ENCODE measurements around the gene TICRR.
"Not testable (repeated sequence)": the region's sequence is repeated elsewhere in the genome, so short reads cannot be mapped to it uniquely, and the experiment has no call there.

TICRR gene

GRCh38 chr15:89575656-89576416, 567 bp downstream of the TICRR start:
- no peak for DNase-seq

- no peak for DNase-seq
Observed at GRCh38 chr15:89576417-89576773, 1.1 kb downstream of the TICRR start.

DNA sequence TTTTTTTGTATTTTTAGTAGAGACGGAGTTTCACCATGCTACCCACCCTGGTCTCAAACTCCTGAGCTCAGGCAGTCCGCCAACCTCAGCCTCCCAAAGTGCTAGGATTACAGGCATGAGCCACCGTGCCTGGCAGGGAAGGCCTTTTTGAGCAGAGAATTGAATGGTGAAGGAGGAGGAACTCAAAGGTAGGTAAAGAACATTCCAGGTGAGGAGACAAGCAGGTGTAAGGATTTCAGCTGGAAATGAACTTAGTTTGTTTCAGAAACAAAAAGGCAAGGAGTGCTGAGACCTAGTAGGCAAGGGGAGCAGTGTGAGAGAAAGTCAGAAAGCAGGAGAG, 2.5 kb downstream of the TICRR start:
- DNase-seq = no peak

DNA sequence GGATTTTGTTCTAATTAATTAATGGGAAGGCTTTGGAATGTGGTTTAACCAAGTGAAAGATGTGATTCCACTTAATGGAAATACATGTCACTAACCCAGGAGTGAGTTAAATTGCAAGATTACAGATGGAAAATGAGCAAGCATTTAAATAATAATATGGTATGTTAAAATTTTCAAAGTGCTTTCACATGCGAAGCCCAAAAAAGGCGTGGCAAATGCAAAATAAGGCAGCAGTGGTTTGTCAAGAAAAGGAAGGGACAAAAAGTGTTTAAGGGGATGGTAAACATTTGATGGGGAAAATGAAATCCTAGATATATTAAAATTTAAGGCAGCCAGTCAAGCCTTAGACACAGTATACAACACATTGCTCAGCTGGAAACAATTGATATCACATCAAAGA, 2.9 kb downstream of the TICRR start:
- DNase-seq = no peak

- not testable (repeated sequence) for DNase-seq
Observed at GRCh38 chr15:89580747-89581146, 5.5 kb downstream of the TICRR start.

GRCh38 chr15:89586651-89587050, 11.4 kb downstream of the TICRR start:
- no peak for DNase-seq

GRCh38 chr15:89587955-89588354, 12.7 kb downstream of the TICRR start:
- DNase-seq = no peak

- DNase-seq = no peak
Observed at GRCh38 chr15:89591834-89592233, 16.6 kb downstream of the TICRR start.

- DNase-seq = no peak
Observed at GRCh38 chr15:89593018-89593417, 17.7 kb downstream of the TICRR start.

GRCh38 chr15:89599021-89599420, 23.8 kb downstream of the TICRR start:
- no peak for DNase-seq

GRCh38 chr15:89611317-89611716, 36.0 kb downstream of the TICRR start:
- no peak for DNase-seq

DNA sequence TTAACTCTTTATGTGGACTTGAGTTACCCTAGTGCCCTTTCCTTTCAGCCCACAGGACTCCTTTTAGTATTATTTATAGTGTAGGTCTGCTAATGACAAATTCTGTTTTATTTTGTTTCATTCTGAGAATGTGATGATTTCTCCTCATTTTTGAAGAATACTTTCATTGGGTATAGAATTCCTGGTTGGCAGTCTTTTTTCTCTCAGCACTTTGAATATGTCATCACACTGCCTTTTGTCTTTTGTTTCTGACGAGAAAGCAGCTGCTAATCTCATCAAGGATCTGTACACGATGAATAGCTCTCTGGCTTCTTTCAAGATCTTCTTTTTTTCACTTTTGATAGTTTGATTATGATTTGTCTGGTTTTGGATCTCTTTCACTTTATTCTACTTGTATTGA, 37.8 kb downstream of the TICRR start:
- no peak for DNase-seq

DNA sequence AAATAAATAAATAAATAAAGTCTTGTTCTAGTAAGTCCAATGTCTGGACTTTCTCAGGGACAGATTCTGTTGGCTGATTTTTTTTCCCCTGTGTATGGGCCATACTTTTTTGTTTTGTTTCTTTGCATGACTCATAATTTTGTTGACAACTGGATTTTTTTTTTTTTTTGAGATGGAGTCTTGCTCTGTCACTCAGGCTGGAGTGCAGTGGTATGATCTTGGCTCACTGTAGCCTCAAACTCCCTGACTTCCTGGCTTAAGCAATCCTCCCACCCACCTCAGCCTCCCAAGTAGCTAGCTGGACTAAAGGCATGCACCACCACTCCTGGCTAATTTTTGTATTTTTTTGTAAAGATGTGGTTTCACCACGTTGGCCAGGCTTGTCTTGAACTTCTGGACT, 38.9 kb downstream of the TICRR start:
- DNase-seq = no peak

DNA sequence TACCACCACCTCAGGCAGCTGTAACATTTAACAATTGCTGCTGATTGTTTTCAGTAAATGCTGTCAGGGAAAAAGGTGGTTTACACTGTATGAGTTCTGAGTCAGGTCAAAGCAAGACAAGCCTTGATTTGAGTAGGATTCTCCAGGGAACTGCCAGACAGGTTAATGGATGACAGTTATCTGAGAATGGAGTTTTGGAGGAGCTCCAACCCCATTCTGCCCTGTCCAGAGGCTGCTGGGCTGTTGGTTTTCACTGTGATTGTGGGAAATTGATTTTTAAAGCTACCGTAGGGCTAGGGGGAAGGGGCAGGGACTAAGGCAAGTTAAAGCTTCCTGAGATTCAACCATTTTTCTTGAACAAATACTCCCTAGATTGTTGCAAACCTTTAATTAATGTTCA, 39.9 kb downstream of the TICRR start:
- DNase-seq = no peak

GRCh38 chr15:89616228-89616627, 41.0 kb downstream of the TICRR start:
- no peak for DNase-seq

DNA sequence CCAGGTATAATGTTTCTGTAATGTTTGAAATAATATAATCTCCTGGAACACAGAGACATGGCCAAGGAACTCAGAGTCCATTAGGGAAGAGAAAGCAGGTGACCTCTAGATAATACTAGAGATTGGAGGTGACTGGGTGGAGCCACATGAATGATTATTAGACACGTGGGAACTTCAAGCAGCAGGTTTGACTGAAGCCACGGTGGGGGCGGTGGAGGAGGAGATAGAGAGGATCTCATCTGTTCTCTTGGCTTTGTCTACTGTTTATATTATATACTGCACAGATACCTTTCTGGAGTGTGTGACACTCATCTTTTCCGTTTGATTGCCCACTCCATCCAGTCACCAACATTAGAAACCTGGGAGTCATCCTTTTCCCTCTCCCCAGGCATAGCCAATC, 46.3 kb downstream of the TICRR start:
- no peak for DNase-seq

- no peak for DNase-seq
Observed at GRCh38 chr15:89623165-89623564, 47.9 kb downstream of the TICRR start.

DNA sequence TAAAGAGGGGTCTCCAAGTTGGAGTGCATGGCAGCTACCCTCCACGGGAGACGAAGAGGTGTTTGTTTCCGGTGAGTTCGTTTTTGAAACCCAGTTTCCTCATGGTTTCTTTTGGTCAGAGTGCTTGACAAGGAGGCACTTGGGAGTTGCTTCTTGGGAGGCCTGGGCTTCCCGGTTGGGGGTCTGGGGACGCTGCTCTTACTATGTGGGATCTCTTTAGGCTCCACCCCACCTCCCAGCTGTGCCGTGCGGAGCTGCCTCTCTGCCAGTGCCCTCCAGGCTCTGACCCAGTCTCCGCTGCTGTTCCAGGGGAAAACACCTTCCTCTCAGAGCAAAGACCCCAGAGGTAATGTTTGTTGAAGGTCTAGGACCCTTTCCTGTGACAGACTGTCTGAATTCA, 50.4 kb downstream of the TICRR start:
- DNase-seq = no peak

DNA sequence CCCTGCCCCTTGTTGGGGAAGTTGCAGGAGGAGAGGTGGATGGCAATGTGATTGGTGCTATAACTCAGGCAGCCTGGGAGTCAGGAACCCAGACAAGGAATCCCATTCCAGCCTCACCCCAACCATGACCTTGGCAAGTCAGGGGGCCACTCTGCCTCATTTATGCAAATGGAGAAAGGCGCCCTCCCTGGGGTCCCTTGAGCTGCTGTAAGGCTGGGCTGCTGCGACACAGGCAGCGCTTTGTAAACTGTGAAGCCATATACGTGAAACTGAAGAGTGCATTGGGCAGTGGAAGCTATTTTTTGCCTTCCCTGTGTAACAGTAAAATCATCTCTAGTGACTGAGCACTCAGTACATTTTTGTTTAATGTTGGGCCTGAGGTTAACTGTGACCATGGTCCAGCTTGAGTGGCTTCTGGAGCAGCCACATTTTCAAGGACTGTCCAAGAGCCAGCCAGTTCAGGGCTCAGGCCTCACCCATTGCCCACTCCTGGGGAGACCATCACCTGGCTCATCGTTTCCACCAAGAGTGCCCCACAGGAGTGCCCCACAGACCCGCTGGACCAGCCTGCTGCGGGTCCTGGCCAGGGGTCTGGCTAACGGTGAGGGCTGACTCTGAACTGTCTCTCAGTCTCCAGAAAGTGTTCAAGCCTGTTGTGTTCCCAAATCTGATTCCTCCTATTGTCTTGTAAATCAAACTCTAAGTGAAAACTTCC, 52.1 kb downstream of the TICRR start:
- no peak for DNase-seq

- DNase-seq = no peak
Observed at GRCh38 chr15:89628301-89628700, 53.0 kb downstream of the TICRR start.

DNA sequence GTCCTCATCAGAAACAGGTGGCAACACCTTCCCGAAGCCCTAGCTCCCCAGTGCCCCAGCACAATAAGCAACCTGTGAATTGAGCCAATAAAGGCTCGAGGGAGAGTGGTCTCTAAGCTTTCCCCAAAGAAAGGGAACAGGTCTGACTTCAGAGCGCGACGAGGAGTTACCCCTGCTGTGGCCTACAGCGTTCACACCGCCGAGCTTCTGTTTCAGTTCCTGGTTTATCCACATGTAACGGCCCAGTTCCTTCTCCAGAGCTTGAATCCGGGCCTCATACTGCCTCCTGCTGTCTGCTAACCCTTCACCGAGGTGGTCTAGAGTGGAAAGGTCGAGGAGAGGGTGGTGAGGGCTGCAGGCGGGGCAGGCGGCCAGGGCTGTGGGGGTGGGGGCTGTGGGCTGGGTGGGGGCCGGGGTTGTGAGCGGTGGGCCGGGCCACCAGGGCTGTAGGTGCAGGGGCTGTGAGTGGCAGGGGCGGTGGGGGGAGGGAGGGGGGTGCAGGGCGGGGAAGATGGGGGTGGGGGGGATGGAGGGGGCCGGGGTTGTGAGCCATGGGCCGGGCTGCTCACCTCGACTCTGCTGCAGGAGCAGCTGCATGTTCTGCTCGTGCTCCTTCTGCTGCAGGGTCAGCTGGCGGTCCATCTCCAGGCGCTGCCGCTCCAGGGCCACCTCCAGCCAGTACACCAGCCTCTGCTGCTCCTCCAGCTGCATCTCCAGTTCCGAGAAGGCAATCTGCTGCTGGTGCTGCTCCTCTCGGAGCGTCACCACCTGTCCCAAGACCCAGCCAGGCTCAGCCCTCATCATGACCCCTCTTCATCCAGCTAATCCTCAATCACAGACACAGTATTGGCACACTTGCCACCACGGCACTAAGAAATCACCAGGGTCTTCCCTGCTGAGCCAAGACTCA, 53.8 kb downstream of the TICRR start:
- no peak for DNase-seq

DNA sequence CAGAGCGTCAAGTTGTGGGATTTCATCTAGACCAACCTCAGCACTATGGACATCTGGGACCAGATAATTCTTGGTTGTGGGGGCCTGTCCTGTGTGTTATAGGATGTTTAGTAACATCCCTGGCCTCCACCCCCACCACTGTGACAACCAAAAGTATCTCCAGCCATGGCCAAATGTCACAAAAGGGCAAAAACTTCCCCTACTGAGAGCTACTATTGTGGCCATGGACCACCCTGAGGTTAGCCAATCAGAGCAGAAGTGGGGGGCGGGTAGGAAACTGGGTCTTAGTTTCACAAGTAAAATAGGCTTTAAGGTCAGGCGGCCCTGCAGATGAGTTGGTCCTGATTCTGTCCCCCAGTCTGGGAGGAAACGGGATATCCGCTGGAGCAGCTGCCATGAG, 54.6 kb downstream of the TICRR start:
- DNase-seq = no peak

DNA sequence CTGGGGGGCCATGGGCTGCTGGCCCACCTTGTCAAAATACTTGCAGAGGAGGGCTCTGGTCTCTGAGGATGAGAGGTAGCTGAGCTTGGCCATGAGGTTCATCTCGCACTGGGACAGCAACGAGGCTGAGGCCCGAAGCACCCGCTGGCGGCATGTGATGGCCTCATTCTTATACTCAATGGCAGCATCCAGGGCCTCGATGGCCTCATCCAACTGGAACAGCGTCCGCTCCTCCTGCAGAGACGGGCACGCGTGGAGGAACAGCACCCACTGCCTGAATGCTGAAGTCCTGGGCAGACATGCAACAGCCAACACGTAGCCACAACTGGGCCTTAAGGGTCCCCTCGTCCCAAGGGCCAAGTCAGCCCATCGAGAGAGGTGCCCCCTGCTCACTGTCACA, 55.0 kb downstream of the TICRR start:
- no peak for DNase-seq
